H1 (cell line): ENCODE measurements around the gene LHX5. TPM values are rescaled to one million over a fixed set of nuclear protein-coding genes. Genes with fewer than 3 reads are reported as not detected.
A peak's percentile ranks its signal among the peaks of the same experiment; 100 is the strongest.

Experiments
- BRCA1 ChIP-seq: IDR thresholded peaks from 2 replicates; pipeline ENCODE4 v1.6.1; 2012; ENCODE audit warnings: low read depth, low read length, improper control_type of control experiment
- EZH2 ChIP-seq: fragments of 200-600 bp; sonication (generic); IDR thresholded peaks from 2 replicates; pipeline ENCODE4 v1.7.1; 2012; ENCODE audit warnings: low read depth, mild to moderate bottlenecking, moderate library complexity, low read length, inconsistent platforms; ENCODE audit not compliant: severe bottlenecking
- JUND ChIP-seq: IDR thresholded peaks from 2 replicates; pipeline ENCODE4 v1.6.1; 2011; ENCODE audit warnings: mild to moderate bottlenecking, improper control_type of control experiment, low read length
- KDM4A ChIP-seq: IDR thresholded peaks from one replicate; pipeline ENCODE4 v1.7.1; 2012; ENCODE audit warnings: low read depth, mild to moderate bottlenecking, moderate library complexity, low read length, inconsistent platforms; ENCODE audit not compliant: severe bottlenecking
- NANOG ChIP-seq: IDR thresholded peaks from 2 replicates; pipeline ENCODE4 v1.6.1; 2011; ENCODE audit warnings: low read length, low read depth, mild to moderate bottlenecking, inconsistent platforms; ENCODE audit not compliant: insufficient read depth, poor library complexity, severe bottlenecking
- RXRA ChIP-seq: IDR thresholded peaks from 2 replicates; pipeline ENCODE4 v1.6.1; 2011; ENCODE audit warnings: low read depth, mild to moderate bottlenecking, low read length, moderate library complexity; ENCODE audit not compliant: insufficient read depth
- SIN3A ChIP-seq, 2 experiments: IDR thresholded peaks in 1 of 2; conservative IDR thresholded peaks in 1 of 2; 2 replicates each; pipeline ENCODE4 v1.6.1; 2011 to 2012; ENCODE audit warnings: low read length in 2 of 2, improper control_type of control experiment in 1 of 2, low read depth in 1 of 2, mild to moderate bottlenecking in 1 of 2
- SRF ChIP-seq: IDR thresholded peaks from 2 replicates; pipeline ENCODE4 v1.6.1; 2011; ENCODE audit warnings: mild to moderate bottlenecking, low read depth, low read length, moderate library complexity
- polyA plus RNA-seq, 7 experiments: library from polyadenylated mRNA; depleted of rRNA in 3 of 7; stranded (reverse) in 5 of 7; unstranded in 2 of 7; fragments of >200 nt in 5 of 7; fragments of 200-250 nt in 2 of 7; gene quantifications; 1 replicate in 5 of 7; 2 replicates in 1 of 7; 4 replicates in 1 of 7; pipeline versions ENCODE4 v1.2.1 to v1.2.3, GENCODE V29; 2011 to 2013; ENCODE audit warnings: missing spikeins in 2 of 7, mixed read lengths in 2 of 7
- total RNA-seq: library from RNA; stranded (reverse); fragmentation: NEBNext Ultra II Directional; extraction: Animal tissue kit (Norgen Biotek cat#: 25700); gene quantifications from 2 replicates; pipeline ENCODE4 v1.2.1, GENCODE V29; 2021
- TF ChIP-seq, protein P1 (sequence below): fragments of 300-600 bp; sonication (generic); IDR thresholded peaks from 2 replicates; pipeline ENCODE4 v1.7.1; 2012; ENCODE audit warnings: low read length, moderate library complexity, mild to moderate bottlenecking, inconsistent platforms; ENCODE audit not compliant: insufficient replicate concordance

The LHX5 gene
- total and polyA plus RNA-seq, 2 of the 8 experiments (the other 6 are each of a cell fraction or from before 2014, with no cell fraction given), result 0.47 to 1.1 TPM

DNA sequence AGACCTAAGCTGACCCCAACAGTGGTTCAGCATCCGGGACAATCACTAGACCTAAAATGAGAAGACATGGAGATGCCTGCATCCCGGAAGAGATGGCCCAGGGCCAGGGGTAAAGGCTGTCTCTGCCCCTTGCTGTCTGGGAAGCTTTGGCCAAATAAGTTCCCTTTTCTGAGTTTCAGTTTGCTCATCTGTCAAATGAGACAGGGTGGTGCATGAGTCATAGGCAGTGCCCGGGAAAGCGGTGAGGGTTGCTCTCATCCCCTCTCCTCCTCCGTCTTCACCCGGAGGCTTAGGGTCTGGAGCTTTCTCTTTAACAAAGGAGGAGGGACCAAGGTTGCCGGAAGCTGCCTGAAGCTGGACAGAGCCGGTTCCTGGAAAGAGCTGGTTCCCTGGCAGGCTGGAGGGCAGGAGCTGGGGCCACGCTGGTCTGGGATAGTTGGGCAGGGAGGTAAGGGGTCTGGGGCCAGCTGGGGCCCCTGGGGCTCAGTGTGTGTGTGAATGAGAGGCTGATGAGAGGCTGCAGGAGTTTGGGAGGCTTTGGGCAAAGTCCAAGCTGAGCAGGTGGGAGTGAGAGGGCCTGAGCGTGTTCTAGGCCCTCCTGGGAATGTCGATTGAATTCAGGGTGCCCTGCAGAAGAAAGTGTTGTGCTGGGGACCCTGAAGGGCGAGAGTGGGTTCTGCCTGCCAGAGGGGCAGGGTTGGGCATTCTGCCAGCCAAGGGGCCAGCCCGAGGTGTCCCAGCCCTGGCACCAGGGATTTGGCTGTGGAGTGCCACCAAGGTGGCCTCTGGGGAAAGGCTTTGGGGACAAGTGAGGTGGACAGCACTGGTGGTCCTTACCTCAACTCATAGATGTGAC is 49.4 kb downstream of the LHX5 start, which contains the start of gene SDSL (continued):
- TF ChIP-seq, protein P1, sequence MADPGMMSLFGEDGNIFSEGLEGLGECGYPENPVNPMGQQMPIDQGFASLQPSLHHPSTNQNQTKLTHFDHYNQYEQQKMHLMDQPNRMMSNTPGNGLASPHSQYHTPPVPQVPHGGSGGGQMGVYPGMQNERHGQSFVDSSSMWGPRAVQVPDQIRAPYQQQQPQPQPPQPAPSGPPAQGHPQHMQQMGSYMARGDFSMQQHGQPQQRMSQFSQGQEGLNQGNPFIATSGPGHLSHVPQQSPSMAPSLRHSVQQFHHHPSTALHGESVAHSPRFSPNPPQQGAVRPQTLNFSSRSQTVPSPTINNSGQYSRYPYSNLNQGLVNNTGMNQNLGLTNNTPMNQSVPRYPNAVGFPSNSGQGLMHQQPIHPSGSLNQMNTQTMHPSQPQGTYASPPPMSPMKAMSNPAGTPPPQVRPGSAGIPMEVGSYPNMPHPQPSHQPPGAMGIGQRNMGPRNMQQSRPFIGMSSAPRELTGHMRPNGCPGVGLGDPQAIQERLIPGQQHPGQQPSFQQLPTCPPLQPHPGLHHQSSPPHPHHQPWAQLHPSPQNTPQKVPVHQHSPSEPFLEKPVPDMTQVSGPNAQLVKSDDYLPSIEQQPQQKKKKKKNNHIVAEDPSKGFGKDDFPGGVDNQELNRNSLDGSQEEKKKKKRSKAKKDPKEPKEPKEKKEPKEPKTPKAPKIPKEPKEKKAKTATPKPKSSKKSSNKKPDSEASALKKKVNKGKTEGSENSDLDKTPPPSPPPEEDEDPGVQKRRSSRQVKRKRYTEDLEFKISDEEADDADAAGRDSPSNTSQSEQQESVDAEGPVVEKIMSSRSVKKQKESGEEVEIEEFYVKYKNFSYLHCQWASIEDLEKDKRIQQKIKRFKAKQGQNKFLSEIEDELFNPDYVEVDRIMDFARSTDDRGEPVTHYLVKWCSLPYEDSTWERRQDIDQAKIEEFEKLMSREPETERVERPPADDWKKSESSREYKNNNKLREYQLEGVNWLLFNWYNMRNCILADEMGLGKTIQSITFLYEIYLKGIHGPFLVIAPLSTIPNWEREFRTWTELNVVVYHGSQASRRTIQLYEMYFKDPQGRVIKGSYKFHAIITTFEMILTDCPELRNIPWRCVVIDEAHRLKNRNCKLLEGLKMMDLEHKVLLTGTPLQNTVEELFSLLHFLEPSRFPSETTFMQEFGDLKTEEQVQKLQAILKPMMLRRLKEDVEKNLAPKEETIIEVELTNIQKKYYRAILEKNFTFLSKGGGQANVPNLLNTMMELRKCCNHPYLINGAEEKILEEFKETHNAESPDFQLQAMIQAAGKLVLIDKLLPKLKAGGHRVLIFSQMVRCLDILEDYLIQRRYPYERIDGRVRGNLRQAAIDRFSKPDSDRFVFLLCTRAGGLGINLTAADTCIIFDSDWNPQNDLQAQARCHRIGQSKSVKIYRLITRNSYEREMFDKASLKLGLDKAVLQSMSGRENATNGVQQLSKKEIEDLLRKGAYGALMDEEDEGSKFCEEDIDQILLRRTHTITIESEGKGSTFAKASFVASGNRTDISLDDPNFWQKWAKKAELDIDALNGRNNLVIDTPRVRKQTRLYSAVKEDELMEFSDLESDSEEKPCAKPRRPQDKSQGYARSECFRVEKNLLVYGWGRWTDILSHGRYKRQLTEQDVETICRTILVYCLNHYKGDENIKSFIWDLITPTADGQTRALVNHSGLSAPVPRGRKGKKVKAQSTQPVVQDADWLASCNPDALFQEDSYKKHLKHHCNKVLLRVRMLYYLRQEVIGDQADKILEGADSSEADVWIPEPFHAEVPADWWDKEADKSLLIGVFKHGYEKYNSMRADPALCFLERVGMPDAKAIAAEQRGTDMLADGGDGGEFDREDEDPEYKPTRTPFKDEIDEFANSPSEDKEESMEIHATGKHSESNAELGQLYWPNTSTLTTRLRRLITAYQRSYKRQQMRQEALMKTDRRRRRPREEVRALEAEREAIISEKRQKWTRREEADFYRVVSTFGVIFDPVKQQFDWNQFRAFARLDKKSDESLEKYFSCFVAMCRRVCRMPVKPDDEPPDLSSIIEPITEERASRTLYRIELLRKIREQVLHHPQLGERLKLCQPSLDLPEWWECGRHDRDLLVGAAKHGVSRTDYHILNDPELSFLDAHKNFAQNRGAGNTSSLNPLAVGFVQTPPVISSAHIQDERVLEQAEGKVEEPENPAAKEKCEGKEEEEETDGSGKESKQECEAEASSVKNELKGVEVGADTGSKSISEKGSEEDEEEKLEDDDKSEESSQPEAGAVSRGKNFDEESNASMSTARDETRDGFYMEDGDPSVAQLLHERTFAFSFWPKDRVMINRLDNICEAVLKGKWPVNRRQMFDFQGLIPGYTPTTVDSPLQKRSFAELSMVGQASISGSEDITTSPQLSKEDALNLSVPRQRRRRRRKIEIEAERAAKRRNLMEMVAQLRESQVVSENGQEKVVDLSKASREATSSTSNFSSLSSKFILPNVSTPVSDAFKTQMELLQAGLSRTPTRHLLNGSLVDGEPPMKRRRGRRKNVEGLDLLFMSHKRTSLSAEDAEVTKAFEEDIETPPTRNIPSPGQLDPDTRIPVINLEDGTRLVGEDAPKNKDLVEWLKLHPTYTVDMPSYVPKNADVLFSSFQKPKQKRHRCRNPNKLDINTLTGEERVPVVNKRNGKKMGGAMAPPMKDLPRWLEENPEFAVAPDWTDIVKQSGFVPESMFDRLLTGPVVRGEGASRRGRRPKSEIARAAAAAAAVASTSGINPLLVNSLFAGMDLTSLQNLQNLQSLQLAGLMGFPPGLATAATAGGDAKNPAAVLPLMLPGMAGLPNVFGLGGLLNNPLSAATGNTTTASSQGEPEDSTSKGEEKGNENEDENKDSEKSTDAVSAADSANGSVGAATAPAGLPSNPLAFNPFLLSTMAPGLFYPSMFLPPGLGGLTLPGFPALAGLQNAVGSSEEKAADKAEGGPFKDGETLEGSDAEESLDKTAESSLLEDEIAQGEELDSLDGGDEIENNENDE, result no peak
- no peak for TF ChIP-seq RXRA
- no peak for TF ChIP-seq SIN3A (conservative IDR thresholded peaks at IDR 0.05 in 1 of 2, IDR thresholded peaks at IDR 0.05 in 1 of 2; ENCODE audit: low read depth in 1 of 2, low read length in 2 of 2)
- TF ChIP-seq EZH2, result no peak
- TF ChIP-seq JUND, result peak; percentile 73; the same call in 1 of the 2 replicates
- TF ChIP-seq KDM4A, result no peak
- no peak for TF ChIP-seq BRCA1
- no peak for TF ChIP-seq SRF
- no peak for TF ChIP-seq NANOG
